Measurements from ENCODE around the gene CLSTN2.

CLSTN2 gene

GRCh38 chr3:140467796-140468315 is 532.9 kb downstream of the CLSTN2 start:
- no peak for DNase-seq

DNA sequence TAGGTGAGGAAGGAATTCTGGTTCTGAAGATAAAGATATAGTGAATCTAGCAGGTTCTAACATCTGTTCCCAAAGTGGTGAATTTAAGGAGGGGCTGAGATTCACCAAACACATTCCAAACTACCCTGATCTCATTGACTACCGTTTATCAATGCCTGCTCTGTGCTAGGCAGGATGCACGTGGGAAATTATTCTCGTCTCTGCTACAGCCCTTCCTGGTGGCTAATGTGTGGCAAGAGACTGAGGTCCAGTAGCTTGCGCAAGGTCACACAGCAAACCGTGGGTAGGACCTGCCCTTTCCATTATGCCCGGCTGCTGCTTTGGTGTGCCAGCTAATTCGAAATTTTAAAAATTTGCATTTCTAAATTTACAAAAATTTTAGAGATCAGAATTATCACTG is 533.4 kb downstream of the CLSTN2 start:
- DNase-seq, result no peak

DNA sequence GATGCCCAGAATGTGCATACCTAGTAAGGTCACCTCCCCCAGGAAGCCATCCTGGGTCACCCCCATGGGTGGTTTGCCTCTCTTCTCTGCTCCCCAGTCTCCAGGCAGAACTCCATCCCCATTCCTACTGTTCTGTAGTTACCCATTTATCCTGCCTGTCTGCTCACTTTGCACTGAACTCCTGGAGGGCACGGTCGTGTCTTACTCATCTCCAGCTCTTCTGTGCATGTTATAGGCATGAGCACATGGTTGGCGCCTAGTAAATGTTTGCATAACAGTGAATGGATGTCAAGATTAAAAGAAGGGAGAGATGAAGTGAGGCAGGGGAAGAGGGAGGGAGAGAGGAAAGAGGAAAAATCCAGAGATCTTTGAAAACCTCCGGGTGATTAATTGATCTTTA is 534.5 kb downstream of the CLSTN2 start:
- no peak for DNase-seq

DNA sequence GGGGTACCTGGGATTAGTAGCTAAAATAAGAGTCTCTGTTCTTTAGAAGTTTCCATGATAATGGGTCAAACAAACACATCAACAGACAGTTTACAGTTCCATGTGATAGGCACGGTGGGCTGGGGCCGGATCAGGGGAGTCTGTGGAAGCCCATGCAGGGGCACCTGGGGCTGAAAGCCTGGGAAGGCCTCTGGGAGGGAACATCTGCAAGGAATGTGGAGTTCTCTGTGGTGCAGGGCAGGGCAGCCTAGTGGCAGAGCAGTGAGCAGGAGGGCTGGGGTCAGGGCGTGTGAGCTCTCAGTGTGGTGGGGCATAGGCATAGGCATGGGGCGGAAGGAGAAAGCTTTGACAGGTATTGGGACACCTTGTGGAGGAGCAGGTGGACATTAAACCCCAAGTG is 535.2 kb downstream of the CLSTN2 start:
- DNase-seq, result no peak

- no peak for DNase-seq
Observed at GRCh38 chr3:140470962-140471361, 536.0 kb downstream of the CLSTN2 start.

- DNase-seq, result no peak
Observed at GRCh38 chr3:140472306-140473020, 537.5 kb downstream of the CLSTN2 start.

- no peak for DNase-seq
Observed at GRCh38 chr3:140487566-140487965, 552.6 kb downstream of the CLSTN2 start.

- DNase-seq, result no peak
Observed at GRCh38 chr3:140493271-140493670, 558.3 kb downstream of the CLSTN2 start.

- no peak for DNase-seq
Observed at GRCh38 chr3:140494970-140495369, 560.0 kb downstream of the CLSTN2 start.

GRCh38 chr3:140497331-140497730 is 562.3 kb downstream of the CLSTN2 start:
- no peak for DNase-seq

- no peak for DNase-seq
Observed at GRCh38 chr3:140499114-140499757, 564.3 kb downstream of the CLSTN2 start.

GRCh38 chr3:140500473-140500872 is 565.5 kb downstream of the CLSTN2 start:
- no peak for DNase-seq

DNA sequence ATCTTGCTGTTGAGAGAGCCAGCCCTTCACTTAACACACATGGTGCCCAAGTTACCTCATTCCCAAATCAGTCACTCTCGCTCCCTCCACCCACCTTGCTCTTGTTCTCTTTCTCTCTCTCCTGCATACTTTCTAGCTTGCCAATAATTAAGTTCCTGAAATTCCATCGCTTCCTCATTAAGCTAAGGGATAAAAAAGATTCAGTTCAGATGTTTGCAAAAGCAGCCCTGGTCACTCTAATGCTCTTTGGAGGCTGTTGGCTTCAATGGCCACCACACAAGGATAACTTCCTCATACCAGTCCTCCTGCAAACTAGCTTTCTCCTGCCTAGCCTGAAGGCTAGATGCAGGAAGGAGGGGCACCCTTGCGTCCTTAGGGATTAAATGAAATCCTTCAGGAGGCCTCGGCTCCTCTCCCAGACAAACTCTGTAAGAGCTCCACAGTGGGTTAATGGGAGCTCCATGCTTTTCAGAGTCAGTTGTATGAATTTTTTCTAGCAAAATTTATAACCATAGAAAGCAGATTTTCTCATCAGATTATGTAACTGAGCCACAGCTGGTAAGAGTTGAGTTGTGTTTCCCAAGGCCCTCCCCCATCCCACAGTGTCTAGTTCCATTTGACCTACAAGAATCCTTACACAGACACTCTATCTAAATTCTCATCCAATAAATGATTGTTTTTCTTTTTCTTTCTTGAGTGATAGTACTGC is 566.2 kb downstream of the CLSTN2 start:
- no peak for DNase-seq

DNA sequence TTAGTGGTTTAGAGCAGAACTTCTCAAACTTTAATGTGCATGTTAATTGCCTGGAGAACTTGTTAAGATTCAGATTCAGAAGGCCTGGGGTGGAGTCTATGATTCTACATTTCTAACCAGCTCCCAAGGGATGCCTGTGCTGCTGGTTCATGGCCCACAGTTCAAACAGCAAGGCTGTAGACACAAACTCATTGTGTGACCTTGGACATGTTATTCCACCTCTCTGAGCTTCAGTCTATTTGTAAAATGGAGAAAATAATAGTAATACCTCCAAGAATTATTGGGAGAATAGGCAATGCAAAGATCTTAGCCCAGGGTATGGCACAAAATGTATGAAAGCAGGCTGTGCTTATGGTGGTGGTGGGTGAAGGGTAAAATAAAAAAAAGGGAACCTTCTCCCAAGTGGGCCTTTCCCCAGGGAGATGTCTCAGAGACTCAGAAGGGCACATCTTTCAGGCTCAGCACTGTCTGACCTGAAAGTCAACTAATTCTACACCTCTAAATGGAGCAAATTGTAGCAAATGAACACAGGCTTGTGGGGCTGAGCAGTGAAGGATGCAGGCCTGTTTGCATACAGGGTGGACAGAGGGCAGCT is 566.9 kb downstream of the CLSTN2 start:
- DNase-seq, result no peak

- DNase-seq, result no peak
Observed at GRCh38 chr3:140505213-140505612, 570.2 kb downstream of the CLSTN2 start.

DNA sequence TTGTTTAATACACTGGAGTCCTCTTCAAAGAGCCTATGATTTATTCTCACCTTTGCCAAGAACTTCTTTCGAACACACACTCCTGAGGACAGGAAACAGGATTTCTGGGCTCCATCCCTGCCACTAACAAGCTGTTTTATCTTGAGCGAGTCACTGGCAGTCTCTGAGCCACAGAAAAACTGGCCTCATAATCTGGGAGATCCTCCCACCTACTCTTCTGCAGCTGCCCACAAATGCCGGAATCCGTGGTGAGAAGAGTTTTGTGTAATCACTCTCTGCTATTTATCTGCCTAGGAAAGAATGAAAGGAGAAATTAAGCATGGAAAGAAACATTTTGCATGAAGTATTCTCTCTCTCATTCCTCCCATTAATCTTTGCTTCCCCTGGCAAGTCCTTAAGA is 570.9 kb downstream of the CLSTN2 start:
- no peak for DNase-seq

- DNase-seq, result no peak
Observed at GRCh38 chr3:140508550-140508949, 573.6 kb downstream of the CLSTN2 start.

DNA sequence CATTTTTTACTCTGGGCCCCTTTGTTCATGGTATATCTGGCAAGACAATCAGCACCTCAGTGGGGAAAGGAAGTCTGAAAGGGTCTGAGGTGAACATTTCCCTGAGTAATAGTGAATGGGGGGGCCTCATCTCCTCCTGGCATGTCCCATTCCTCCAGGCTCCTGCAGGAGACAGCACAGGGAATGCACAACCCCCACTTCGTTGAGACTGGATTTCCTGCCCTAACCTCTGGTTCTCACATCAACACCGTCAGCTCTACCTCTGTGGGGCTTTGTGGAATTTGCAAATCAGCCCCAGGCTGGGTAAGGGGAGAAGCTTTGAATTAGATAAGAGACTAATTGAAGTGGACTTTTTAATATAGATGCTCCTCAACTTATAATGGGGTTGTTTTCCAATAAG is 574.5 kb downstream of the CLSTN2 start:
- no peak for DNase-seq

GRCh38 chr3:140510303-140510861 is 575.4 kb downstream of the CLSTN2 start:
- DNase-seq, result no peak

DNA sequence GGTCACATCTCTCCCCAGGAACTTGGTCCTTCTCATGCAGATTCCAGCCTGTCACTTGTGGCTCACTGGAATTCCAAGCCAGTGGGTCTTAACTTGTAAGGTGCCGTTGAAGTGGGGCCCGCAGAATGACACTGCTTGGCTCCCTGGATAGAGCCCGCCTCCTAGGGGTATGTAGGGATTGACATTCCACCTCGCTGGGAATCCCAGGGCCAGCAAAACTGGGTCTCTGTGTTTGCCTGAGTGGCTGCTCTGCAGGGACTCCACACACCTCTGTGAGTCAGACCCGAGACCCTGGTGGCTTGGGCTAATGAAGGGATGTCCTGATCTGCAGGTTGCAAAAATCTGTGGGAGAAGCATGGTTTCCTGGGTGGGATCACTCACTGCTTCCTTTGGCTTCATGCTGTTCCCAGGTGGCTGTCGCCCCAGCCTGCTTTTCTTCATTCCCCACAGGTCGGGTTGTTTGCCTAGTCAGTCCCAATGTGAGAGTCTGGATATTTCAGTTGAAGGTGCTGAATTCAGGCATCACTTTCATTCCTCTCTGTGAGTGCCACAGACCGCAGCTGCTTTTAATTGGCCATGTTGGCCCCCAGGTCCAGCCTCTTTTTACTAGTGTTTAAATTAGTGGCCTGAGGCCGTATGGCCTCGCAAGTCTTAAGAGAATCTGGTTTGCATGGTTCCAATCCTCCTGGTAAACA is 586.9 kb downstream of the CLSTN2 start:
- no peak for DNase-seq

GRCh38 chr3:140522653-140523380 is 587.8 kb downstream of the CLSTN2 start:
- no peak for DNase-seq

GRCh38 chr3:140523600-140523999 is 588.6 kb downstream of the CLSTN2 start:
- DNase-seq, result no peak
